Measurements from ENCODE around the gene RGS10.
A peak's percentile ranks its signal among the peaks of the same experiment; 100 is the strongest.

DNA sequence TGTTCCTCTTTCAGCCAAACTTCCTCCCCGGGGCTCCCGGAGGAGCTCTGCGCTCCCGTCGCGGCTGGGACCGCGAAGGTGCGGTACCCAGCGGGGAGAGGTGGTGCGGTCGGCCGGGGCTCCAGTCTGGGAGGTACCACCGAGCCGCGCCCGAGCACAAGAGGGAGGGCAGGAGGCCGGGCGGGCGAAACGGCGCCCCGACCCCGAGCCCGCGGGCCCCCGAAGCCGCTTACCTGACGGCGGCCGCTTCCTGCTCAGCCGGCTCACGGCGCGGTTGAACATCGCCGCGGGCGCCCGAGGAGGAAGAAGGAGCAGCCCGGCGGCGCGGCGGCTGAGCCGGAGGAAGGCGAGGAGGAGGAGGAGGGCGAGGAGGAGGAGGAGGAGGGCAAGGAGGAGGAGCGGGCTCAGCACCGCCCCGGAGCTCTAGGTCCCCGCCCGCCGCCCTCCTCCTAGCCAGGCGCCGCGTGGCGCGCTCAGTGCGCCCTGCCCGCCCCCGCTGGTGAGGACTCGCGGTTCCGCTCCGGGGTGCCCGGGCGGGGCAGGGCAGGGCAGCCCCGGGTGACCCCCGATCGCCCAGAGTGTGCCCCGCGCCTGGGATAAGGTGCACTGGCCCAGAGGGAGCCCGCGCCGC lies at the start of gene RGS10:
- TF ChIP-seq, protein P1, sequence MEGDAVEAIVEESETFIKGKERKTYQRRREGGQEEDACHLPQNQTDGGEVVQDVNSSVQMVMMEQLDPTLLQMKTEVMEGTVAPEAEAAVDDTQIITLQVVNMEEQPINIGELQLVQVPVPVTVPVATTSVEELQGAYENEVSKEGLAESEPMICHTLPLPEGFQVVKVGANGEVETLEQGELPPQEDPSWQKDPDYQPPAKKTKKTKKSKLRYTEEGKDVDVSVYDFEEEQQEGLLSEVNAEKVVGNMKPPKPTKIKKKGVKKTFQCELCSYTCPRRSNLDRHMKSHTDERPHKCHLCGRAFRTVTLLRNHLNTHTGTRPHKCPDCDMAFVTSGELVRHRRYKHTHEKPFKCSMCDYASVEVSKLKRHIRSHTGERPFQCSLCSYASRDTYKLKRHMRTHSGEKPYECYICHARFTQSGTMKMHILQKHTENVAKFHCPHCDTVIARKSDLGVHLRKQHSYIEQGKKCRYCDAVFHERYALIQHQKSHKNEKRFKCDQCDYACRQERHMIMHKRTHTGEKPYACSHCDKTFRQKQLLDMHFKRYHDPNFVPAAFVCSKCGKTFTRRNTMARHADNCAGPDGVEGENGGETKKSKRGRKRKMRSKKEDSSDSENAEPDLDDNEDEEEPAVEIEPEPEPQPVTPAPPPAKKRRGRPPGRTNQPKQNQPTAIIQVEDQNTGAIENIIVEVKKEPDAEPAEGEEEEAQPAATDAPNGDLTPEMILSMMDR (IDR thresholded peaks at IDR 0.05) = no peak
- TF ChIP-seq POLR2A (IDR thresholded peaks at IDR 0.05) (peak; percentile 65 to 76), POLR2AphosphoS5 (IDR thresholded peaks at IDR 0.05) (peak; percentile 89 to 95 (median 92)), EP300 (IDR thresholded peaks at IDR 0.05) (no peak)

Data from sigmoid colon (tissue), 4 donors.